Measurements from ENCODE around the gene PPP1R3G. TPM values are rescaled to one million over a fixed set of nuclear protein-coding genes. Genes with fewer than 3 reads are reported as not detected.
A peak's percentile ranks its signal among the peaks of the same experiment; 100 is the strongest.
"Not testable (repeated sequence)": the region's sequence is repeated elsewhere in the genome, so short reads cannot be mapped to it uniquely, and the experiment has no call there.

The PPP1R3G gene
- total RNA-seq, result 13.1 TPM
- long read RNA-seq, full-length matches to known transcripts, result 67 of 67 reads
- long read RNA-seq, partial matches to known transcripts, result 0 of 67 reads
- long read RNA-seq, other reads (novel, unspliced or antisense), result 0 of 67 reads

- ATAC-seq (peak; percentile 75), DNase-seq (ENCODE audit: missing footprints) (peak; percentile 81)
- intact Hi-C loops (cut with DNase I), result loop anchor here (1.0 kb wide), 1 partner anchor 23 kb away; no protein-coding TSS in a partner anchor
Measured at GRCh38 chr6:5084781-5085647, at the start of gene PPP1R3G. TSS of gene PPP1R3G (plus strand) at chr6:5085341. CDS start at chr6:5085486, 145 bp downstream.

DNA sequence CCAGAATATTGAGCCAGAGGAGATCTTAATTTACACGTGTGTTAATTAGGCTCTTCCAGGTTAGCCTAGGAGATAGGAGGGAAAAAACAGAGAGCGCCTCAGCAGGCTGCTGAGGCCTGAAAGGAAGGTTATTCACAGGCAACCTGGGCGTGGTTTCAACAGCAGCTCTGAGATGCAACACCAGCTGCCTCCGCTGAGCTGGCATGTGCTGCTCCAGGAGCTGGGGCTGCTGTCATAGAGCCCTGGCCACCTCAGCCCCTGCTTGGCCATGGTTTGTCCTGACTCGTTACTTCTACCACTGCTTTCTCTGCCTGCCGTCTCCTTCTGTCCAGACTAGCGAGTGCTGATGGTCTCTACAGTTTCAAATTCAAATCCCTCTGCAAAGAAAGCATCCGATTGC is 48.9 kb upstream of the PPP1R3G start:
- intact Hi-C loops (cut with DNase I), result no loop called here
- DNase-seq (ENCODE audit: missing footprints), result no peak
- ATAC-seq, result no peak

DNA sequence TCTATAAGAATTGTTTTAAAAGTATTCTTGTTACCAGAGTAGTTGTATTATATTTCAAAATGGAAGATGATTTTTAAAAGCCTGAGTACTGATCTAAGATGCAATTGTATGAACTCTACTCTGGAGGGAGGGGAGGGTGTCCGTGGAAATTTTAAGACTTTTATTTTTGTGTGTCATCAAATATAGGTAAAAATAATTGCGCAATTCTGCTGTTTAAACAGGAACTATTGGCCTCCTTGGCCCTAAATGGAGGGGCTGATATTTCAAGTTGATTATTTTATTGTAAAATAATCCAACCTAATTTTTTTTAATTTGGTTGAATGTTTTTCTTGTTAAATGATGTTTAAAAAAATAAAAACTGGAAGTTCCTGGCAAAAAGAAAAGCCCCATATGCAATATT is 43.2 kb upstream of the PPP1R3G start:
- ATAC-seq, result no peak
- DNase-seq (ENCODE audit: missing footprints), result no peak
- intact Hi-C loops (cut with DNase I), result no loop called here

- ATAC-seq, result no peak
- intact Hi-C loops (cut with DNase I), result no loop called here
- DNase-seq (ENCODE audit: missing footprints), result no peak
Measured at GRCh38 chr6:5042436-5042835, 42.7 kb upstream of the PPP1R3G start.

DNA sequence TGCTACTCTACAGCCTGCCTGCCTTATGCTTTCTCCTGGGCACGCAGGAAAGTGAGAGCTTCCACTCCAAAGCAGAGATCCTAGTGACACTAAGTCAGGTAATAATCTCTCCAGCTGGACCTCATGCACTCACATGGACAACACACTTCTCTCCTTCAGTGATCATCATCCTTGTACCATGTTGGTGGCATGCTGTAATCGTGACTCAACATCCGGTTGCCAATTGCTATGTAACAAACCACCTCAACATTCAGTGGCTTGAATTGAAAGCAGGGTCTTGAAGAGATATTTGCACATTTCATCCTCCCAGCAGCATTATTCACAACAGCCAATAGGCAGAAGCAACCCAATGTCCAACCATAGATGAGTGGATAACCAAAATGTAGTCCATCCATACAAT is 40.3 kb upstream of the PPP1R3G start:
- ATAC-seq, result no peak
- intact Hi-C loops (cut with DNase I), result no loop called here
- no peak for DNase-seq (ENCODE audit: missing footprints)

DNA sequence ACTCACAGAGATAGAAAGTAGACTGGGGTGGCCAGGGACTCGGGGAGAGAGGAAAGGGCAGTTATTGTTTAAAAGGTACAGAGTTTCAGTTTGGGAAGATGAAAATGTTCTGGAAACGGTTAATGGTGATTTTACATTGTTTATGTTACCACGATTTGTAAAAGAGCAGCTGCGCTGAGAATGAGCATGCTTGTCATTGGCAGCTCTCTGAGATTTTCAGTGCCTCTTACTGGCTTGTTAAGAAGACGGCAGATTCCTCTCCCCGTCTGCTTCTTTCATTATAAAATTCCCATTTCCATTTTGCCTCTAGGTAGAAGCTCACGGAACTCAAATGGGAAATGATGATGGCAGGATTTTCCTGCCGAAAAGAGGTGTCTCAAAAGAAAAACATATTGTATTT is 39.7 kb upstream of the PPP1R3G start:
- no peak for DNase-seq (ENCODE audit: missing footprints)
- ATAC-seq, result no peak
- intact Hi-C loops (cut with DNase I), result no loop called here

- ATAC-seq (no peak), DNase-seq (ENCODE audit: missing footprints) (no peak)
- intact Hi-C loops (cut with DNase I), result no loop called here
Measured at GRCh38 chr6:5046430-5046829, 38.7 kb upstream of the PPP1R3G start.

DNA sequence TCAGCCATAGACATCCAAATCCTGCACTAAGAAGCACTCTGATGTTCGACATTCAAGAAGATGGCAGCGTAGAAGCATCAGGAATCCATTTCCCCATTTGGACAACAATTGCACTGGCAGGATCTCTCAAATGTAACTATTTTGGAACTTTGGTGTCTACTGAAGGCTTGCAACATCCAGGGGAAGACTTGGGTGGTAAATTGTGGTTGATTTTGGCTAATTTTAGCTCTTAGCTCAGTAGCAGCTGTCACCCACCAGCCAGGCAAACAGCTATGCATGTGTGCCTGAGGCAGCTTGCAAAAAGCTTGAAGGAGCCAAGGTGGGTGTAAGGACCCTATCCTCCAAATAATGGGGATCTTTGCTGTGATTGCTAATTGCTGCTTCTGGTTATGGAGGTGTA is 35.1 kb upstream of the PPP1R3G start:
- intact Hi-C loops (cut with DNase I), result no loop called here
- DNase-seq (ENCODE audit: missing footprints), result no peak
- no peak for ATAC-seq

- intact Hi-C loops (cut with DNase I), result no loop called here
- no peak for ATAC-seq
- DNase-seq (ENCODE audit: missing footprints), result no peak
Measured at GRCh38 chr6:5051394-5051793, 33.7 kb upstream of the PPP1R3G start.

DNA sequence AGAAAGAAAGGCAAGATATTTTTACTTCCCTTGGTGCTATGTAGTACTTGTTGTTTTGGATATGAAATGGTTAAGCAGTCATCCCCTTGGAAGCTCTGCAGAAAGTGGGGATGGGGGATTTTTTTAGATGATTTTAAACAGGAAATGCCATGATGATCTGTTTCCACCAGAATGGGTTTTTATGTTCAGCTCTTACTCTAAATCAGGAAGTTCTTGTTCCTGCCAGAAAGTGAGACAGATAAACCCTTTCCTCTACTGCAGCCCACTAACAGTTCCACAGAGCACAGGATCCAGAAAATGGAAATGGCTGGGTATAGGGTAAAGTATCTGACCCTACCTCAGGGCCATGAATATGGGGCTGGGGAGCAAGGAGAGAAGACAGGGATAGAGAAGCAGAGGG is 32.1 kb upstream of the PPP1R3G start:
- DNase-seq (ENCODE audit: missing footprints), result no peak
- intact Hi-C loops (cut with DNase I), result no loop called here
- no peak for ATAC-seq

DNA sequence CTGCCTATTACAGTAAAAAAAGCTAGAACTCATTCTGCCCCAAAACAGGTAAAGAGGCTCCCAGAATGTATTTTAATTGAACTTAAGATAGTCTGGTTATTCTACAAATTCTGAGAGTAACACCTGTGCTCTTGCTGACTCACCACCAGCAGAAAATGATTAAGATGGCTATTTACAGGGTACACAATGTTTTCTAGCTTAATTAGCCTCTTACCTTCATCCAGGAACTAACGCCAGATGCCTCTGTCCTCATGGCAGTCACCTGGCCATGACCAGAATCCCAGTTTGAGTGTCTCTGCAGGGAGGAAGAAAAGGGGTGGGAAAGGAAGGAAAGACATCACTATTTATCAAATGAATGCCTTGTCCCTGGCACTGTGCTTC is 31.3 kb upstream of the PPP1R3G start:
- DNase-seq (ENCODE audit: missing footprints) (no peak), ATAC-seq (no peak)
- intact Hi-C loops (cut with DNase I), result no loop called here

GRCh38 chr6:5054245-5054873 is 30.8 kb upstream of the PPP1R3G start:
- intact Hi-C loops (cut with DNase I), result no loop called here
- DNase-seq (ENCODE audit: missing footprints) (no peak), ATAC-seq (no peak)

DNA sequence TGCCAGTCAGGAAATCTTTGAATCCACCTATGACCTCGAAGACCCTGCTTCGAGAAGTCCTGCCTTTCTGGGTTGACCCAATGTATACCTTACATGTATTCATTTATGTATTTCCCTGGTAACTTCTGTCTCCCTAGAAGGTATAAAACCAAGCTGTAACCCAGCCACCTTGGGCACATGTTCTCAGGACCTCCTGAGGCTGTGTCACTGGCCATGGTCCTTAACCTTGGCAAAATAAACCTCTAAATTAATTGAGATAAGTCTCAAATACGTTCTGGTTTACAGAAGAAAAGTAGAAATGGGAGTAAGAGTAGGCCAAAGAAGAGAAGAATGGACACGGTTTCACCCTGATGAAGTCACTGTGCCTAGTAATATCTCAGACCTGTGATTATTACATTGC is 30.0 kb upstream of the PPP1R3G start:
- intact Hi-C loops (cut with DNase I), result loop anchor here (5.0 kb wide), 1 partner anchor 247 kb away; no protein-coding TSS in a partner anchor
- DNase-seq (ENCODE audit: missing footprints) (no peak), ATAC-seq (no peak)

DNA sequence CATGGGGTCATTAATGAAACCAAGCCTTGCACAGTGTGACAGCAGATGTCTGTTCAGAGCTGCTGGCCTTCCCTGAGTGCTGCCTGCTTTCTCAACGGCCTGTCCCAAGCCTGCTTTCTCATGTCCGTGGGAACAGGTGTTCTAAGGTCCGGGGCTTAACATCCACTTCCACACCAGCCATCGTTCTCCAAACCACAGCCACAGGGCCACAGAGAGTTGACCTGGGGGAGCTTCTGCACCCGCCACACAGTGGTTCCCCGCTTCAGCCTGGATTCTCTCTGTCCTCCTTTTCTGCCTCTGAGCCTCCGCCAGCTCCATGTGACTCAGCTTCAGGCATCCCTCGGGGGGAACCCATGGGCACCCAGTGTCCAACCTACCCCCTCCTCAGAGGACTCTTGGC is 26.9 kb upstream of the PPP1R3G start:
- intact Hi-C loops (cut with DNase I), result loop anchor here (5.0 kb wide), 1 partner anchor 244 kb away; no protein-coding TSS in a partner anchor
- DNase-seq (ENCODE audit: missing footprints) (no peak), ATAC-seq (no peak)

GRCh38 chr6:5059036-5059896 is 25.9 kb upstream of the PPP1R3G start:
- intact Hi-C loops (cut with DNase I), result loop anchor here (5.0 kb wide), 1 partner anchor 243 kb away; no protein-coding TSS in a partner anchor
- ATAC-seq (no peak), DNase-seq (ENCODE audit: missing footprints) (no peak)

- DNase-seq (ENCODE audit: missing footprints); intact Hi-C loops (cut with DNase I); ATAC-seq: not testable (repeated sequence)
Measured at GRCh38 chr6:5060439-5060838, 24.7 kb upstream of the PPP1R3G start.

DNA sequence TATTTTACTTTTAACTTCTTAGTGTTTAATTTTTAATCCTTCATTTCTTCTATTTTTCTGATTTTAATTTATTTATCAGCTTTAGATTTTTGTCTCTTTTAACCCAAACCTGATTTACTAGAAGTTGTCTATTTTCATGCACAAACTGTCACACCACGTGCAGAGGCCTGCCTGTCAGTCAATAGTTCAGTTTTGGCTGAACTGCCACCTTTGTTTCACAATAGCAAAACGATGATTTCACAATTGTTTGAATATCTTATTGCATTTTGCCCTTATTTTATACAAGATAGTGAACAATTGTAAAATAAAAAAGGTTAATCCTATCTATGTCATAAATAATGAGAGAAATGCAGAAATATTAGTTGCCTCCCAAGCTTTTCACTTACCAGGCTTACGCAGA is 24.0 kb upstream of the PPP1R3G start:
- intact Hi-C loops (cut with DNase I), result no loop called here
- DNase-seq (ENCODE audit: missing footprints), result no peak
- no peak for ATAC-seq

DNA sequence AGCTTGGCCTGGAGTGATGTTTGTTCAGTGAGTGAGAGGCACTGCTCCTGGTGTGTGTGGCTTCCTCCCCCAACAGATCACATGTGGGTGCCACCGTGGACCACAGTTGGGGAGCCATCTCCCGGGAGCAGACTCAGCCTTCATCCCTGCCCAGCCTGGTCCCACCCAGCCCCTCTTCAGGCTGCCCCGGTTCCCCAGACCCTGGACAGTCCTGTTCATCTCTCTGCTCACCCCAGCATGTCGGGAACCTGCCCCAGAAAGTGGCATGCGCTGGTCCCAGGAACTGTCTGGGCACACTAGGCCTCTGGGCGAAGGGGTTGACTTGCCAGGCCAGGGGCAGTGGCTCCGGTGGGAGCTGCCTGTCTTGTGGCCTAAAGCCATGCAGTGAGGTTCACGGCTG is 21.5 kb upstream of the PPP1R3G start:
- DNase-seq (ENCODE audit: missing footprints), result no peak
- no peak for ATAC-seq
- intact Hi-C loops (cut with DNase I), result no loop called here

- no peak for ATAC-seq
- no peak for DNase-seq (ENCODE audit: missing footprints)
- intact Hi-C loops (cut with DNase I), result no loop called here
Measured at GRCh38 chr6:5066456-5067093, 18.6 kb upstream of the PPP1R3G start.
